M059J (cell line): ENCODE results near the gene MYO9B. TPM values are rescaled to one million over a fixed set of nuclear protein-coding genes. Genes with fewer than 3 reads are reported as not detected.
"Not testable (repeated sequence)": the region's sequence is repeated elsewhere in the genome, so short reads cannot be mapped to it uniquely, and the experiment has no call there.

Experiments
- DNase-seq: peaks from one replicate; pipeline ENCODE4 v3.0.0-alpha.2; 2012; ENCODE audit warnings: low read depth
- total RNA-seq: library from RNA; depleted of rRNA; stranded (reverse); fragments of >200 nt; shearing (Covaris generic); gene quantifications from 2 replicates; pipeline ENCODE4 v1.2.3, GENCODE V29; 2014

The MYO9B gene
- total RNA-seq, 1 experiment from 2014 or later = 57.0 TPM

GRCh38 chr19:17138937-17139598, 63.5 kb downstream of the MYO9B start:
- DNase-seq = no peak

GRCh38 chr19:17144771-17145170, 69.2 kb downstream of the MYO9B start:
- peak; percentile 19 for DNase-seq

DNA sequence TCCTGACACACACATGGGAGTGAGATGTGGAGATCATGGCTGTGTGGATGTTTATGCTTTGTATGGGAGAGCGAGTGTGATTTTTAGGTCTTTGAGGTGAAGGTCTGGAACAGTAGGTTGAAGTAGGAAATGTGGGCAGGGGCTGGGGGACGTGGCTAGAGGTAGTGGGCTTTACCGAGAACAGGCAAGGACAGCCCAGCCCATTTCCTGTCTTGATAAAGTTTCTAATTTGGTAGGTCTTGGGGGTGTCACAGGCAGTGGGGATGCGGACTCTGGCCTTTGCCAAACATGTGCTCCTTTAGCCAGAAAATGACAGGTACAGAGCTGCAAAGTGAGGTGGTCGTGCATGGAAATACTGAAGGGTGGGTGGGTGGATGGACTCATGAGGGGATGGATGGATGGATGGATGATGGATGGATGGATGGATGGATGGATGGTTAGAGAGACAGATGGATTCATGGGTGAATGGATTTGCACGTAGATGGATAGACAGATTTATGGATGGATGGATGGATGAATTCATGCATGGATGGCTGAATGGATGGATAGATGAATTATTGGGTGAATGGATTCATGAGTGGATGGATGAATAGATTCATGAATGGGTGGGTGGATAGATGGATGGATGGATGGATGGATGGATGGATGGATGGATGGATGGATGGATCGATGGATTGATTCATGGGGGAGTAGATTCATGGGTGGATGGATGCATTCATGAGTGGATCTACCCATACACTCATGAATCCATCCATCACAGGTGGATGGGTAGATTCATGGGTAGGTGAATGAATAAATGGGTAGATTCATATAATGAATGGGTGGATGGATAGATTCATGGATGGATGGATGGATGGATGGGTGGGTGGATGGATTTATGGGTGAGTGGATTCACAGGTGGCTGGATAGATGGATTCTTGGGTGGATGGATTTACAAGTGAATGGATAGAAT, 70.2 kb downstream of the MYO9B start:
- DNase-seq = no peak

GRCh38 chr19:17148130-17148529, 72.6 kb downstream of the MYO9B start:
- DNase-seq = no peak

- no peak for DNase-seq
Measured at GRCh38 chr19:17149393-17150135, 74.0 kb downstream of the MYO9B start.

DNA sequence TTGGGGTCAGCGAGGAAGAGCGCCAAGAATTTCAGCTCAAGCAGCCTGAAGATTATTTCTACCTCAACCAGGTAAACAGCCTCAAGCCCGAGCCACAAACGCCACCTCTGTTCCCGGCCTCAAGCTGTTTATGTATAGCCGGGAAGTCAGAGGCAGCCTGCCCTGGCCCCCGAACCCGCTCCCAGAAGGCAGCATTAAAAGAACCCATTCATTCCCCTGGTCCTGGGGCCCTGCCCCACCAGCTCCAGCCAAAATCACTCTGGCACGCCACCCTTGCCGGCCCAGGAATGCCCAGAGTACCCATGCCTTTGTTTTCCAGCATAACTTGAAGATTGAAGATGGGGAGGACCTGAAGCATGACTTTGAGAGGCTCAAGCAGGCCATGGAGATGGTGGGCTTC, 78.4 kb downstream of the MYO9B start:
- no peak for DNase-seq

DNA sequence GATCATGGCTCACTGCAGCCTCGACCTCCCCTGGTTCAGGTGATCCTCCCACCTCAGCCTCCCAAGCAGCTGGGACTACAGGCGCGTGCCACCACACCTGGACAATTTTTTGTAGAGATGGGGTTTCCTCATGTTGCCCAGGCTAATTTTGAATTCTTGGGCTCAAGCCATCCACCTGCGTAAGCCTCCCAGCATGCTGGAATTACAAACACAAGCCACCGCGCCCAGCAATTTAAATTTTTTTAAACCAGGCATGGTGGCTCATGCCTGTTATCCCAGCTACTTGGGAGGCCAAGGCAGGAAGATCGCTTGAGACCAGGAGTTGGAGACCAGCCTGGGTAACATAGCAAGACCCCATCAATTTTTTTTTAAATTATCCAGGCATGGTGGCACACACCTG, 79.7 kb downstream of the MYO9B start:
- DNase-seq = no peak

- DNase-seq = no peak
Measured at GRCh38 chr19:17156296-17156946, 80.8 kb downstream of the MYO9B start.

- DNase-seq = no peak
Measured at GRCh38 chr19:17156947-17157302, 81.3 kb downstream of the MYO9B start.

DNA sequence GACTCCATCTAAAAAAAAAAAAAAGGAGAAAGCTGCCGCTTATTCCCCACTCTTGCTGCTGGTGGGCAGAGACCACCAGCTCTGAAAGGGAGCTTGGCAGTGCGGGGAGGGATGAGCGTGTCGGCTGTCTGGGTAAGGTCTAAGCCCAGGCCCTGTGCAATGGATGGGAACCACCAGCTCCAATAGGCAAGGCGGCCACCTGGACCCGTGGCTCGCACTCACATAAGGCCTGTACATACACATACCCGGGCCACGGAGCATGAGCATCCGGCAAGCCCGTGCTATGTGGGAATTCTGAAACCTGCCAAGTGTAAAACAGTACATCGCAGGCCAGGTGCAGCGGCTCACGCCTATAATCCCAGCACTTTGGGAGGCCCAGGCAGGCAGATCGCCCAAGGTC, 83.0 kb downstream of the MYO9B start:
- DNase-seq = no peak

GRCh38 chr19:17159466-17160393, 84.2 kb downstream of the MYO9B start:
- DNase-seq = no peak

GRCh38 chr19:17160908-17161307, 85.3 kb downstream of the MYO9B start:
- DNase-seq = no peak

GRCh38 chr19:17162131-17162530, 86.6 kb downstream of the MYO9B start:
- DNase-seq = not testable (repeated sequence)

DNA sequence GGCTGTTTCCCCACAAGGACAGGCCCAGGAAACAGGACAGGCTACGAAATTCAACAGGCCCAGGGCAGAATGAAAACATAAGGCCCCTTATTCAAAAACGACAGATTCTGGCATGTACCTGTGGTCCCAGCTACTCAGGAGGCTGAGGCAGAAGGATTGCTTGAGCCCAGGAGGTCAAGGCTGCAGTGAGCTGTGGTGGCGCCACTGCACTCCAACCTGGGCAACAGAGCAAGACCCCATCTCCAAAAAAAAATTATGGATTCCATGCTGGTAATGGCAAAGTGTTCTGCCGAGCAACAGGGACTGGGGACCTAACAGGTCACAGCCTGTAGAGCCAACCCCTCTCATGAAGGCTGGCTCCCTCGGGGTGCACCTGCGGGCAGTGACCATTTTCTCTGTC, 87.0 kb downstream of the MYO9B start:
- no peak for DNase-seq

GRCh38 chr19:17163652-17164051, 88.1 kb downstream of the MYO9B start:
- no peak for DNase-seq

- DNase-seq = no peak
Measured at GRCh38 chr19:17164639-17165038, 89.1 kb downstream of the MYO9B start.

GRCh38 chr19:17165715-17166114, 90.1 kb downstream of the MYO9B start:
- no peak for DNase-seq

DNA sequence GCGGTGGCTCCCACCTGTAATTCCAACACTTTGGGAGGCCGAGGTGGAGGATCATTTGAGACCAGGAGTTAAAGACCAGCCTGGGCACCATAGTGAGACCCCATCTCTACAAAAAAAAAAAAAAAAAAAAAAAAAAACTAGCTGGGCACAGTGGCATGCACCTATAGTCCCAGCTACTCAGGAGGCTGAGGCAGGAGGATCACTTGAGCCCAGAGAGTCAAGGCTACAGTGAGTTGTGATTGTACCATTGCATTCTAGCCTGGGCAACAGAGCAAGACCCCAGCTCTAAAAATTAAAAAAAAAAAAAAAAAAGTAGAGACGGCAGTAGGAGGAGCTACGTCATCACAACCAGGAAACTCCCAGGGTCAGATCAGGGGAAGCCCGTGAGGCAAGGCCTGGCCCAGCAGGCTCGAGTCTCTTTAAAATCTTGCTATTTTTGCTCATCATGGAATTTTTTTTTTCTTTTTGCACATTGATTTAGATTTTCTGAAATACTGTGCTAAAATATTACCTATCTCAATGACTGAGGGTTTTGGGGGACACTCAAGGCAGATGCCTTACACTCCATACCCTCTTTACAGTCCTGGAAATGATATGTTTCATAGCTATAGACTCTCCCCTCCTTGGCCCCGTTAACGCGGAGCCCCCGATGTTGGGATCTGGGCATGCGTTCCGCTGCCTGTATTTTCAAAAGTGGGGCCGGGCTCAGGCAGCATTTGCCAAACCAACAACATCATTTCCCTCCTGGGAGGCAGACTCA, 95.1 kb downstream of the MYO9B start:
- DNase-seq = no peak

DNA sequence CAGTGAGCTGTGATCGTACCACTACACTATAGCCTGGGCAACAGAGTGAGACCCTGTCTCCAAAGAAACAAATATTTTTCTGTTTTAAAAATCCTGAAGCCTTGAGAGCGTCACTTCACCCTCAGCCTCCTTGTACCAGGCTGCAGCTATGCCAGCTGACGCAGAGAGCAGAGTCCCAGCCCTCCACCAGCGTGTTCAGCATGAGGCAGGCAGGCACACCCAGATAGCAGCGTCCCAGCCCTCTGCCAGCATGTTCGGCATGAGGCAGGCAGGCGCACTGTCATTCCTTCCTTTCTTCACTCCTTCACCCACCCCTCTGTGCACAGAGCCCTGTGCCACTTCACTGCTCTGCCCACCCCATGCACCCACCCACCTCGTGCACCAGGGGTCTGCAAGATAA, 96.3 kb downstream of the MYO9B start:
- DNase-seq = no peak
